HG02623 (cell line): ENCODE results near the gene SP3.

Source experiments
- ATAC-seq: cut with Tn5 transposase; IDR thresholded peaks from one replicate; pipeline ENCODE4 v1.9.1; 2021; ENCODE audit warnings: moderate library complexity; ENCODE audit not compliant: unreplicated experiment

SP3 gene

GRCh38 chr2:173860566-173860965 lies 104.6 kb downstream of the SP3 start:
- no peak for ATAC-seq

GRCh38 chr2:173860082-173860481 lies 105.1 kb downstream of the SP3 start:
- ATAC-seq, result no peak

GRCh38 chr2:173858291-173858731 lies 106.9 kb downstream of the SP3 start:
- no peak for ATAC-seq
